GM13976 (cell line): ENCODE data around the gene CD99.
"Not testable (repeated sequence)": the region's sequence is repeated elsewhere in the genome, so short reads cannot be mapped to it uniquely, and the experiment has no call there.

Experiments used
- DNase-seq: peaks from one replicate; pipeline ENCODE4 v3.0.0; 2012; ENCODE audit warnings: low spot score
- CTCF ChIP-seq: IDR thresholded peaks from 2 replicates; pipeline ENCODE4 v1.5.1; 2012; ENCODE audit warnings: borderline replicate concordance, mild to moderate bottlenecking; ENCODE audit not compliant: insufficient read depth; ENCODE audit errors: extremely low read depth, missing control alignments, control extremely low read depth
- in situ Hi-C: fragments of 300-500 bp; cut with MboI; formaldehyde crosslinking; loops from one replicate; pipeline ENCODE4 v1.12.0; 2022; ENCODE audit warnings: low sequenced_read_pairs, mixed read lengths, inconsistent platforms; ENCODE audit not compliant: unreplicated experiment

The CD99 gene

GRCh38 chrX:2756548-2756947 lies 65.5 kb downstream of the CD99 start:
- in situ Hi-C loops: no loop called here
- no peak for DNase-seq
- no peak for TF ChIP-seq CTCF

GRCh38 chrX:2761246-2761645 lies 70.2 kb downstream of the CD99 start:
- TF ChIP-seq CTCF: no peak
- DNase-seq: no peak
- in situ Hi-C loops: no loop called here

- in situ Hi-C loops: not testable (repeated sequence)
Measured at GRCh38 chrX:2762671-2763070, 71.6 kb downstream of the CD99 start.

GRCh38 chrX:2764766-2765548 lies 73.9 kb downstream of the CD99 start:
- DNase-seq, in situ Hi-C loops: not testable (repeated sequence)

More at GRCh38 chrX:2762671-2763070, 71.6 kb downstream of the CD99 start:
- not testable (repeated sequence) for DNase-seq

GRCh38 chrX:2765549-2765830 lies 74.4 kb downstream of the CD99 start:
- no peak for DNase-seq
- no peak for TF ChIP-seq CTCF
- in situ Hi-C loops: no loop called here

- DNase-seq: no peak
- no peak for TF ChIP-seq CTCF
- in situ Hi-C loops: no loop called here
Measured at GRCh38 chrX:2766906-2767305, 75.8 kb downstream of the CD99 start.

- no peak for DNase-seq
- in situ Hi-C loops: no loop called here
- TF ChIP-seq CTCF: no peak
Measured at GRCh38 chrX:2767631-2768455, 76.7 kb downstream of the CD99 start.

GRCh38 chrX:2769615-2770014 lies 78.5 kb downstream of the CD99 start:
- no peak for DNase-seq
- in situ Hi-C loops: no loop called here

GRCh38 chrX:2773166-2774055 lies 82.3 kb downstream of the CD99 start:
- DNase-seq, in situ Hi-C loops: not testable (repeated sequence)

More at GRCh38 chrX:2769615-2770014, 78.5 kb downstream of the CD99 start:
- TF ChIP-seq CTCF: no peak
